NB4 (cell line): ENCODE results near the gene FAM193A.

Source experiments
- CTCF ChIP-seq: IDR thresholded peaks from one replicate; pipeline ENCODE4 v1.5.1; 2012; ENCODE audit warnings: low read depth, low read length
- MAX ChIP-seq: IDR thresholded peaks from 2 replicates; pipeline ENCODE4 v1.6.1; 2011; ENCODE audit warnings: low read depth, low read length
- MYC ChIP-seq: IDR thresholded peaks from 2 replicates; pipeline ENCODE4 v1.6.1; 2011; ENCODE audit warnings: low read depth, low read length
- POLR2A ChIP-seq: IDR thresholded peaks from 2 replicates; pipeline ENCODE4 v1.6.1; 2011; ENCODE audit warnings: mild to moderate bottlenecking; ENCODE audit not compliant: insufficient read length; ENCODE audit errors: extremely low read depth

DNA sequence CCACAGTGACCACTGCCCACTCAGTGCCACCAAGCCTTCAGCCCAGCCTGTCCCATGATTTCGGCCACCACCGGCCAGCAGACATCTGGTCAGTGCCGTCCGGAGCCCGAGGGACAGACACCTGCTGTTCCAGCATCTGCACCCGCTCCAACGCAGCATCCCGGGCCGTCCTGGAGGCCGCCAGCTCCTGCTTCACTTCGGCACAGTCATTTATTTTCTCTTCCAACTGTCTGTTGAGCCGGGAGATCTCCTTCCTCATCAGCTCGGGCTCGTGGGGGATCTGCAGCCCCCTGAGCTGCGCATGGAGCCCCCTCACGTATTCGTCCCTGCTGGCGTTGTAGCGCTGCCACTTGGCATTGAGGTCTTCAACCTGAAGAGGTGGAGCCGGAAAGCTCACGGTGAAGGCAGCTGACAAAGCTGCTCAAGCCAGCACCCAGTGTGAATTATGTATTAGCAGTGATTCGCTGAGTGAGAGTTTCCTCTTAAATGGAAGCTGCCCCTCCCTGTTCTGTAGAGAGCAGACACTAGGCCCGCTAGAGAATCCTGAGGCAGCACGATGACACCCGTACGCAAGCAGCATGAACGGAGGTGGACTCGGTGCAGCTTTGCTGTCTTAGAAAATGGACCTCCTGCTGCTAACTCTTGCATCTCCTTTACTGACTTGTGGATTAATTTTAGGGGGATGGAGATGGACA lies 208.3 kb downstream of the FAM193A start:
- TF ChIP-seq CTCF, result no peak
- TF ChIP-seq POLR2A, result no peak
- no peak for TF ChIP-seq MYC
- no peak for TF ChIP-seq MAX
